ENCODE results near the gene GPATCH4.
"Not testable (repeated sequence)": the region's sequence is repeated elsewhere in the genome, so short reads cannot be mapped to it uniquely, and the experiment has no call there.

GRCh38 chr1:156552937-156553336 is 48.3 kb downstream of the GPATCH4 start:
- not testable (repeated sequence) for TF ChIP-seq POLR2A (IDR thresholded peaks at IDR 0.05; ENCODE audit: low read depth, low read length); TAF1 (IDR thresholded peaks at IDR 0.05; ENCODE audit: borderline replicate concordance, low read depth, low read length)

All from GM12892 (cell line).